ENCODE results near the gene PRM1.
"Not testable (repeated sequence)": the region's sequence is repeated elsewhere in the genome, so short reads cannot be mapped to it uniquely, and the experiment has no call there.

The PRM1 gene

GRCh38 chr16:11314309-11314894, 33.3 kb upstream of the PRM1 start:
- DNase-seq (ENCODE audit: low read depth), result no peak

DNA sequence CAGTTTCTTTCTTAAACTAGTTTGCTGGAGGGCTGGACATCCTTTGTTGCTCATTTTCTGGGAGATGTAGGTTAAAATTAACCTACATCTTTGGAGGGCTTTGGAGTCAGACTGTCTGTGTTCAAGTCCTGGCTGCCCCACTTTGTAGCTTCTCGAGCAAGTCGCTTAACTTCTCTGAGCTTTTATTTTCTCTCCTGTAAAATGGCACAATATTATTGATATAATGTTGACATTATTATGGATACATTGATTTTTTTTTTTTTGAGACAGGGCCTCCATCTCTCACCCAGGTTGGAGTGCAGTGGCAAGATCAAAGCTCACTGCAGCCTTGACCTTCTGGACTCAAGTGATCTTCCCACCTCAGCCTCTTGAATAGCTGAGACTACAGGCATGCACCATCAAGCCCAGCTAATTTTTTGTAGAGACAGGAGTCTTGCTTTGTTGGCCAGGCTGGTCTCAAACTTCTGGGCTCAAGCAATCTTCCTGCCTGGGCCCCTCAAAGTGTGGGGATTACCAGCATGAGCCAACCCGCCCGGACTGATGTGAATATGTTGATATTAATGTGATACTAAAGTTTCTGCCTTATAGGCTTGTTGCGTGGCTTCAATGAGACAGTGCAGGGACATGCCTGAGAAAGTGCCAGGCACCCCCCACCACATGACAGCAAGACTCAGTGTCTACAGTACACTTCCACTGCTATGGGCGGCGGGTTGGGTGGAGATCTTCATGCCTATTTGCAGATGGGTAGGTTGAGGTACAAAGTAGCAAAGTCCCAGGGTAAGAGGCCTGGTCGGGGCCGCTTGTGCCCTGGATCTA, 32.6 kb upstream of the PRM1 start:
- DNase-seq (ENCODE audit: low read depth), result no peak

DNA sequence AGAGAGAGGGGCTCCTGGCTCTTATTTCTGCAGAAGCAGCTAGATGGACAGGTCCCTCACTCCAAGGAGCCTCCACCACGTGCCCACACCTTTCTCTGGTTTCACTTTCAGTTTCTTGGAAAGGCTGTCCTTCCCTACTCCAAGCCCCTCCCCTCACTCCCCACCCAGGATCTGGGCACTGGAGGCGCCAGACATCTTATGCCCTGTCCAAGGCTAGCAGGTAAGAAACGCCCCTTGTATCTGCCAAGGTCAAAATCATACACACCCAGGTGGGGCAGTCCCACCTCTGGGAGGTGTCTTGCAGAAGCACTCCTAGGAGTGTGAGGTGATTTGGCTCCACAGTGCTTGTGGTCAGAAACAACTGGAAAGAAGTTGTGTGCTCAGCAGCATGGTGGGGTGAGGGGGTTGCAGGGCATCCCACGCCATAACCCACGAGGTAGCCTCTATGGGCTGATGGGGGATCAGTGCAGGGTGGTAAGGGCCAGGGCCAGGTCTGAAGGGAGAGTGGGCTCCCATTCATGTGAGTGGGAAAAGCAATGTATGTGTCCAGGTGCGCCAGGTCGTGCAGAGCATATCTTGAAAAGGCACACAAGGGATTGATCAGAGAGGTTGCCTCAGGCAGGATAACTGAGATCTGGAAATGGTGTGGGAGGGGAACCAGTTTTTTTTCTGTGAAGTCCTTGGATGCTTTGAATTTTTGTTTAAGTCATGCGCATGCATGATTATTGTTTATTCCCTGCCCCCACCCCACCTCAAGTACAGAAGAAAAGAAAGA, 31.8 kb upstream of the PRM1 start:
- DNase-seq (ENCODE audit: low read depth), result no peak

- no peak for DNase-seq (ENCODE audit: low read depth)
Measured at GRCh38 chr16:11310997-11311561, 29.9 kb upstream of the PRM1 start.

DNA sequence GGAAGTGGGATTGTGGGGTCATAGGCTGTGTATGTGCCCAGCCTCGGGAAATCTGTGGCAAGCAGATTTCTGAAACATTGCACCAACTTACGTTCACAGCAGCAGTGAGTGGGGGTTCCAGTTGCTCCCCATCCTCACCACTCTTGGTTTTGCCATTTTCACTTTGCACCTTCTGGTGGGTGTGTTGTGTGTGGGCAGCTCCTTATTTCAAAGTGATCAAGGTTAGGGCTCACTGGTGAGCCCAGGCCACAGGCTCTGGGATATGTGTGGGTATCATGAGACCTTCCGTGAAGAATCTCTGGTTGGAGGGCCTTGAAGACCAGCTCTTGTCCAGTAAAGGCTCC, 29.5 kb upstream of the PRM1 start:
- DNase-seq (ENCODE audit: low read depth), result no peak

GRCh38 chr16:11309895-11310633, 28.9 kb upstream of the PRM1 start:
- DNase-seq (ENCODE audit: low read depth), result no peak

DNA sequence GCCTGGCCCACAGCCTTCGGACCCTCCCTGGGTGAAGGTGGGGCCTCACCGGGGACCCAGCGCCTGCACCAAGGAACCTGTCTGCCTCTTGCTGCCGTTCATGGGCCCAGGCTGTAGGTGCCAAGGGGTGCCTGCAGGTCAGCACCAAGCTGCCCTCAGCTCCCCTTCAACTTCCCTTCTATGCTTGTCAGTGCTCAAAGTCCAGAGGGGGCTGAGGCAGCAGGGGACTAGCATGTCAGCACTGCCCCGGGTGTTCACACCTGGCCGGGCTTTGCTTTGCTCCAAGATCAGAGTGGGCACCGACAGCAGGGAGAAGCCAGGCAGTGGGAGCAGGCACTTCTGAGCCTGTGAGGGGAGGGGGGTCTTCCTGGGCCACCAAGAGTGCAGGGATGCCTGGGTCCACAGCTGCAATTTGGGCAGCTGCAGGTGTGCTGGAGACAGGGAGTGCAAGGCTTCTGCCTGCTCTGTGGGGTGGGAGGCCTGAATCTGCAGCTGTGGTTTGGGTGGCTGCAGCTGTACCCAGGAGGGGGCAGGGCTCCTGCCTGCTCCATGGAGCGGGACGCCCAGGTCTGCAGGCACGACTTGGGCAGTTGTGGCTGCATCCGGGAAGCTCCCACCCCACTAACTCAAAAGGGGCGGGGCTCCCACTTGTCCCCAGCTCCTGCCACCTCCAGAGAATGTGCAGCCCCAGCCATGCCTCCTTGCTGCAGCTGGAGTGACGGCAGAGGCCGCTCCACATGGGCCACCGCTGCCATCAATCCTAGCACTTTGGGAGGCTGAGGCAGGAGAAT, 27.6 kb upstream of the PRM1 start:
- DNase-seq (ENCODE audit: low read depth), result no peak

DNA sequence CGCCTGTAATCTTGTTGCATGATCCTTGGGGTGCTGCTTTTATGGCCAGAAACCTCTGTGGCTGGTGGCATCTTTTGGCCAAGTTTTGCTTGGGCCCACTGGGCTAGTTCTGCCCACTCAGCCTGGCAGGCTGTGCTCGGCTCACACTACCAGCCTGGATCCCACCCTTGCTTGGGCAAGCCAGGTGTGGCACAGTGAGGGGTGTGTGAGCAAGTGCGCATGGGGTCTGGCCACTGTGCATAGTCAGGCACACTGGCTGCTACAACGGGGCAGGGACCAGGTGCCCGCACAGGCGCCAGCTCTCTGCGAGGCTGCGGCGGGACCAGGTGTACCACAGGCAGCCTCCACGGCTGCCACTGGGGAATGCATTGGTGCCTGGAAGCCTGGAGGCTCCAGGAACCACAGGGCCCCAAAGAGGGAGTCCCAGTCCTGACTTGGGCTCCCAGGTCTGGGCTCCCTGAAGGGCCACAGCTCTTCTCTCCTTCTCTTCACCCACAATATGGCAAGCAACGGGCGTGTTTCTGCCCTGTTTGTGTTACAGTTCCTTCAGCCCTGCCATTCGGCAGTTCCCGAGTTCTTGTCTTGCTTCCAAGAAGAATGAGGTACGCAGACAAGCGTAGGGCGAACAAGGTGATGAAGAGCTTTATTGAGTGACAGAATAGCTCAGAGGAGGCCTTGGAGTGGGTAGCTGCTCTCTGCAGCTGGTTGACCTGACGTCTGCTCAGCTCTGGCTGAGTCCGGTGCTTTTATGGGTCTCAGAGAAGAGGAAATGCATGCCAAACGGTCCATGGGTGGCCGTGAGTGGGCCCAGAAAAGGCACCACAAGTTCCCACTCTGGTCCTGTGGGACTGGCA, 26.7 kb upstream of the PRM1 start:
- DNase-seq (ENCODE audit: low read depth), result no peak

DNA sequence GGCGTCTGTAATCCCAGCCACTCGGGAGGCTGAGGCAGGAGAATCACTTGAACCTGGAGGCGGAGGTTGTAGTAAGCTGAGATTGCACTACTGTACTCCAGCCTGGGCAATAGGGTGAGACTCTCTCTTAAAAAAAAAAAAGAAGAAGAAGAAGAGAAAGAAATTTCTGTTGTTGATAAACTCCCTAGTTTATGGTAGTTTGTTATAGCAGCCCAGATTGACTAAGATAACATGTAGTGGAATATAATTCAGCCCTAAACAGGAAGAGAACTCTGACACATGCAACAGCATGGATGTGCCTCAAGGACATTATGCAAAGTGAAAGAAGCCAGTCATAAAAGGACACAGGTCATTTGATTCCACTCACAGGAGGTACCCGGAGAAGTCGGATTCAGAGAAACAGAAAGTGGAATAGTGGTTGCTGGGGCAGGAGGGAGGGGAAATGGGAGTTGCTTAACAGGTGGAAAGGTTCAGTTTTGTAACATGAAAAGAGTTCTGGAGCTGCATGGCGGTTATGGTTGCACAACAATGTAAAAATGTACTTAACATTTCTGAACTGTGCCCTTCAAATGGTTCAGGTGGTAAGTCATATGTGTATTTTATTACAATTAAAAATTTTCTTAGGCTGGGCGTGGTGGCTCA, 26.0 kb upstream of the PRM1 start:
- no peak for DNase-seq (ENCODE audit: low read depth)

DNA sequence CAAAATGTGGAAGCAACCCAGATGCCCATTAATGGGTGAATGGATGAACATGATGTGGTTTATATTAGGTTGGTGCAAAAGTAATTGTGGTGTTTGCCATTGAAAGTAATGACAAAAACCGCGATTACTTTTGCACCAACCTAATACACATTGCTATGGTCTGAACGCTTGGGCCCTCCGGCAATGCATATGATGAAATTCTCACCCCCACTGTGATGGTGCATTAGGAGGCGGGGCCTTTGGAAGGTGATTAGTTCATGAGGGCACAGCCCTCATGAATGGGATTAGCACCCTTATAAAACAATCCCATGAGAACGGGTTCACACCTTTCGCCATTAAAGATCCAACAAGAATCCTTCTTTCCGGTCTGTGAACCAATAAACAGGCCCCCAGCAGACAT, 25.3 kb upstream of the PRM1 start:
- no peak for DNase-seq (ENCODE audit: low read depth)

- DNase-seq (ENCODE audit: low read depth), result no peak
Measured at GRCh38 chr16:11303405-11304138, 22.4 kb upstream of the PRM1 start.

GRCh38 chr16:11302977-11303376, 21.8 kb upstream of the PRM1 start:
- DNase-seq (ENCODE audit: low read depth), result no peak

- no peak for DNase-seq (ENCODE audit: low read depth)
Measured at GRCh38 chr16:11301645-11302501, 20.7 kb upstream of the PRM1 start.

- DNase-seq (ENCODE audit: low read depth), result no peak
Measured at GRCh38 chr16:11300560-11300892, 19.4 kb upstream of the PRM1 start.

GRCh38 chr16:11299865-11300559, 18.9 kb upstream of the PRM1 start:
- no peak for DNase-seq (ENCODE audit: low read depth)

DNA sequence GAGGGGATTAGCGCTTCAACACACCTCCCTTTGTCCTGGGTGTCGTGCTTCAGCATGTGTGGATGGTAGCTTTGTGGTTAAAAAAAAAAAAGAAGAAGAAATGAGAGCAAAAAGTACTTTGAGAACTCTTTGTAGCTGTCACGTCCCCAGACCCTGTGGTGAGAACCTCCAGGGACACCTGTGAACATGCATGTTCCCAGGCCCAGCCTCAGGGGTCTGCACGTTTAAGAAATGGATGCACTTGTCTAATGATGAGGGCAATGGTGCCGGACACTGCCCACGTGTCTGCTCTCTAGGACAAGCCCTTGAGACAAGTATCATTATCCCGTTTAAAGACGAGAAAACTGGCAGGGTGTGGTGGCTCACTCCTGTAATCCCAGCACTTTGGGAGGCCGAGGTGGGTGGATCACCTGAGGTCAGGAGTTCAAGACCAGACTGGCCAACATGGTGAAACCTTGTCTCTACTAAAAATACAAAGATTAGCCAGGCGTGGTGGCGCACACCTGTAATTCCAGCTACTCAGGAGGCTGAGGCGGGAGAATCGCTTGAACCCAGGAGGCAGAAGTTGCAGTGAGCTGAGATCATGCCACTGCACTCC, 17.9 kb upstream of the PRM1 start:
- DNase-seq (ENCODE audit: low read depth), result not testable (repeated sequence)
